Measurements from ENCODE around the gene NECTIN1.

The NECTIN1 gene

GRCh38 chr11:119730789-119731386 is 1.9 kb upstream of the NECTIN1 start:
- H3K4me3 ChIP-seq (replicated peaks; ENCODE audit: low read depth, low read length) = no peak overlapping the region
- DNase-seq (ENCODE audit: extremely low read depth, low read depth) = no peak
- TF ChIP-seq, protein P1, sequence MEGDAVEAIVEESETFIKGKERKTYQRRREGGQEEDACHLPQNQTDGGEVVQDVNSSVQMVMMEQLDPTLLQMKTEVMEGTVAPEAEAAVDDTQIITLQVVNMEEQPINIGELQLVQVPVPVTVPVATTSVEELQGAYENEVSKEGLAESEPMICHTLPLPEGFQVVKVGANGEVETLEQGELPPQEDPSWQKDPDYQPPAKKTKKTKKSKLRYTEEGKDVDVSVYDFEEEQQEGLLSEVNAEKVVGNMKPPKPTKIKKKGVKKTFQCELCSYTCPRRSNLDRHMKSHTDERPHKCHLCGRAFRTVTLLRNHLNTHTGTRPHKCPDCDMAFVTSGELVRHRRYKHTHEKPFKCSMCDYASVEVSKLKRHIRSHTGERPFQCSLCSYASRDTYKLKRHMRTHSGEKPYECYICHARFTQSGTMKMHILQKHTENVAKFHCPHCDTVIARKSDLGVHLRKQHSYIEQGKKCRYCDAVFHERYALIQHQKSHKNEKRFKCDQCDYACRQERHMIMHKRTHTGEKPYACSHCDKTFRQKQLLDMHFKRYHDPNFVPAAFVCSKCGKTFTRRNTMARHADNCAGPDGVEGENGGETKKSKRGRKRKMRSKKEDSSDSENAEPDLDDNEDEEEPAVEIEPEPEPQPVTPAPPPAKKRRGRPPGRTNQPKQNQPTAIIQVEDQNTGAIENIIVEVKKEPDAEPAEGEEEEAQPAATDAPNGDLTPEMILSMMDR (IDR thresholded peaks at IDR 0.05; ENCODE audit: low read depth, low read length, missing control alignments) = no peak

- DNase-seq (ENCODE audit: extremely low read depth, low read depth) = peak; percentile 47
- TF ChIP-seq, protein P1 (IDR thresholded peaks at IDR 0.05; ENCODE audit: low read depth, low read length, missing control alignments) = no peak
- peak overlapping the region; percentile 64 for H3K4me3 ChIP-seq (replicated peaks; ENCODE audit: low read depth, low read length)
Observed at GRCh38 chr11:119729951-119730613, 1.1 kb upstream of the NECTIN1 start.

- H3K4me3 ChIP-seq (replicated peaks; ENCODE audit: low read depth, low read length) = peak overlapping the region; percentile 64
- DNase-seq (ENCODE audit: extremely low read depth, low read depth) = no peak
Observed at GRCh38 chr11:119729581-119729927, 554 bp upstream of the NECTIN1 start.

DNA sequence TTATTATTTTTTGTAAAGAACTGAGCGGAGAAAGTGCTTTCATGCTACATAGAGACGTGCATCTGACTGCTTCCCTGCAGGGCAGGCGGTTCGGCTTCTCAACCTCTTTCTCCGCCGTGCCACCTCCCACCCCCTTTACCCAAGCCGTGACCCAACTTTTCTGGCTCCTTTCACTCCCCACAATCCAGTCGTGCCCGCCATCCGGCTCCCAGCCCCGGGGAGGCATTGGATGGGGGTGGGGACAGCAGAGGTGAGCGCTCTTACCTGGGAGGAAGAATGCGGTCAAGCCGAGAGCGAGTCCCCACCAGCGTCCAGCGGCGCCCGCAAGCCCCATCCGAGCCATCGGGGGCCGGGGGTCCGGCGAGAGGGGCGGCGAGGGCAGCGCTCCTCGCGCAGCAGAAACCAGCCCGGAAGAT is 781 bp downstream of the NECTIN1 start:
- TF ChIP-seq, protein P1 (IDR thresholded peaks at IDR 0.05; ENCODE audit: low read depth, low read length, missing control alignments) = no peak
- peak overlapping the region; percentile 64 for H3K4me3 ChIP-seq (replicated peaks; ENCODE audit: low read depth, low read length)
- DNase-seq (ENCODE audit: extremely low read depth, low read depth) = no peak

More at GRCh38 chr11:119729581-119729927, 554 bp upstream of the NECTIN1 start:
- TF ChIP-seq, protein P1 (IDR thresholded peaks at IDR 0.05; ENCODE audit: low read depth, low read length, missing control alignments) = no peak

- H3K4me3 ChIP-seq (replicated peaks; ENCODE audit: low read depth, low read length) = peak overlapping the region; percentile 64
- DNase-seq (ENCODE audit: extremely low read depth, low read depth) = no peak
- TF ChIP-seq, protein P1 (IDR thresholded peaks at IDR 0.05; ENCODE audit: low read depth, low read length, missing control alignments) = peak; percentile 10
Observed at GRCh38 chr11:119727523-119728151, 1.4 kb downstream of the NECTIN1 start.

GRCh38 chr11:119726585-119727522 is 2.1 kb downstream of the NECTIN1 start:
- TF ChIP-seq, protein P1 (IDR thresholded peaks at IDR 0.05; ENCODE audit: low read depth, low read length, missing control alignments) = no peak

More at GRCh38 chr11:119726585-119727522, 2.1 kb downstream of the NECTIN1 start:
- H3K4me3 ChIP-seq (replicated peaks; ENCODE audit: low read depth, low read length) = peak overlapping the region; percentile 64
- no peak for DNase-seq (ENCODE audit: extremely low read depth, low read depth)

All from HFF-Myc (cell line).